KMS-11 (cell line): ENCODE data around the gene PCP4L1.
"Not testable (repeated sequence)": the region's sequence is repeated elsewhere in the genome, so short reads cannot be mapped to it uniquely, and the experiment has no call there.

Experiments used
- H2AFZ ChIP-seq: fragments of 200-600 bp; sonication (generic); 2 replicates; pipeline ENCODE4 v1.6.1; 2016; ENCODE audit warnings: antibody characterized with exemption, mixed run types, low read depth
- H3K27ac ChIP-seq: fragments of 200-600 bp; sonication (generic); 2 replicates; pipeline ENCODE4 v1.6.1; 2016; ENCODE audit warnings: mild to moderate bottlenecking, mixed run types
- H3K27me3 ChIP-seq: fragments of 200-600 bp; sonication (generic); 2 replicates; pipeline ENCODE4 v1.6.1; 2017; ENCODE audit warnings: mild to moderate bottlenecking, low read depth, mixed run types, moderate library complexity; ENCODE audit not compliant: insufficient read depth
- H3K36me3 ChIP-seq: fragments of 200-600 bp; sonication (generic); 2 replicates; pipeline ENCODE4 v1.6.1; 2017; ENCODE audit warnings: mild to moderate bottlenecking, mixed run types; ENCODE audit not compliant: insufficient read depth
- H3K4me1 ChIP-seq: fragments of 200-600 bp; sonication (generic); 2 replicates; pipeline ENCODE4 v1.6.1; 2016; ENCODE audit warnings: mild to moderate bottlenecking, low read depth, mixed run types; ENCODE audit not compliant: poor library complexity, severe bottlenecking
- H3K4me2 ChIP-seq: fragments of 200-600 bp; sonication (generic); 2 replicates; pipeline ENCODE4 v1.7.0; 2016; ENCODE audit warnings: mild to moderate bottlenecking, mixed run types
- H3K4me3 ChIP-seq: fragments of 200-600 bp; sonication (generic); IDR thresholded peaks from 2 replicates; pipeline ENCODE4 v1.6.1; 2017; ENCODE audit warnings: low read depth, low read length, mixed read lengths; ENCODE audit not compliant: insufficient read depth
- H3K79me2 ChIP-seq: fragments of 200-600 bp; sonication (generic); 2 replicates; pipeline ENCODE4 v1.6.1; 2016; ENCODE audit warnings: low read depth, mixed run types; ENCODE audit not compliant: insufficient read depth
- H3K9ac ChIP-seq: fragments of 200-600 bp; sonication (generic); 2 replicates; pipeline ENCODE4 v1.6.1; 2016; ENCODE audit warnings: mild to moderate bottlenecking, mixed run types
- H4K20me1 ChIP-seq: fragments of 200-600 bp; sonication (generic); 2 replicates; pipeline ENCODE4 v1.6.1; 2016; ENCODE audit warnings: mild to moderate bottlenecking, mixed run types; ENCODE audit not compliant: insufficient read depth
- CTCF ChIP-seq: fragments of 200-600 bp; sonication (generic); conservative IDR thresholded peaks from 2 replicates; pipeline ENCODE4 v1.6.1; 2017; ENCODE audit warnings: low read depth, mild to moderate bottlenecking, antibody characterized with exemption, low read length, moderate library complexity, mixed read lengths

Gene PCP4L1

GRCh38 chr1:161257109-161257508 is 1.4 kb upstream of the PCP4L1 start:
- not testable (repeated sequence) for H3K9ac ChIP-seq, H3K4me1 ChIP-seq, H2AFZ ChIP-seq, H3K27ac ChIP-seq, H3K36me3 ChIP-seq, H3K4me2 ChIP-seq, H3K27me3 ChIP-seq, H3K79me2 ChIP-seq, H3K4me3 ChIP-seq, H4K20me1 ChIP-seq

- Histone ChIP-seq H3K27ac (no peak overlapping the region), H3K79me2 (no peaks in the 10 kb centered on the region), H3K4me3 (no peak overlapping the region), H3K27me3 (no peaks in the 10 kb centered on the region; the same call in 1 of the 2 replicates), H3K9ac (no peak overlapping the region), H3K4me2 (no peak overlapping the region), H2AFZ (no peak overlapping the region), H4K20me1 (no peaks in the 10 kb centered on the region), H3K36me3 (no peaks in the 10 kb centered on the region), H3K4me1 (no peaks in the 10 kb centered on the region)
- TF ChIP-seq CTCF, result no peak
Observed at GRCh38 chr1:161259345-161259702, 779 bp downstream of the PCP4L1 start.

- no peak overlapping the region for H3K4me2 ChIP-seq
Observed at GRCh38 chr1:161259765-161260164, 1.2 kb downstream of the PCP4L1 start.

GRCh38 chr1:161260376-161261260 is 2.1 kb downstream of the PCP4L1 start:
- Histone ChIP-seq H3K27me3 (no peaks in the 10 kb centered on the region; the same call in 1 of the 2 replicates), H3K4me3 (no peak overlapping the region), H3K4me1 (no peaks in the 10 kb centered on the region), H3K4me2 (no peak overlapping the region), H3K9ac (no peak overlapping the region), H4K20me1 (no peaks in the 10 kb centered on the region), H2AFZ (no peak overlapping the region), H3K27ac (no peak overlapping the region), H3K79me2 (no peaks in the 10 kb centered on the region), H3K36me3 (no peaks in the 10 kb centered on the region)
- TF ChIP-seq CTCF, result no peak

More at GRCh38 chr1:161259765-161260164, 1.2 kb downstream of the PCP4L1 start:
- Histone ChIP-seq H3K36me3 (no peaks in the 10 kb centered on the region), H3K79me2 (no peaks in the 10 kb centered on the region), H4K20me1 (no peaks in the 10 kb centered on the region), H2AFZ (no peak overlapping the region), H3K9ac (no peak overlapping the region), H3K4me3 (no peak overlapping the region), H3K27me3 (no peaks in the 10 kb centered on the region; the same call in 1 of the 2 replicates), H3K27ac (no peak overlapping the region), H3K4me1 (no peaks in the 10 kb centered on the region)
- TF ChIP-seq CTCF, result no peak
